H9 (cell line): Measurements from ENCODE around the gene TTC33. TPM values are rescaled to one million over a fixed set of nuclear protein-coding genes. Genes with fewer than 3 reads are reported as not detected.

Experiments
- DNase-seq: peaks from one replicate; pipeline ENCODE4 v3.0.0-alpha.2; 2017
- H2AFZ ChIP-seq: one replicate; pipeline ENCODE4 v1.6.1; 2013; ENCODE audit warnings: mild to moderate bottlenecking, low read length, control low read depth, moderate library complexity
- H2AK5ac ChIP-seq: 2 replicates; pipeline ENCODE4 v1.6.1; 2013; ENCODE audit warnings: low read length, control low read depth, mixed read lengths; ENCODE audit not compliant: insufficient read length
- H2BK120ac ChIP-seq: one replicate; pipeline ENCODE4 v1.6.1; 2013; ENCODE audit warnings: low read depth, mild to moderate bottlenecking, low read length, control low read depth, inconsistent platforms; ENCODE audit not compliant: poor library complexity, severe bottlenecking
- H2BK12ac ChIP-seq: 2 replicates; pipeline ENCODE4 v1.6.1; 2013; ENCODE audit warnings: low read length, control low read depth, mixed read lengths, low read depth; ENCODE audit not compliant: insufficient read length
- H2BK15ac ChIP-seq: 2 replicates; pipeline ENCODE4 v1.6.1; 2013; ENCODE audit warnings: low read depth, low read length, control low read depth
- H2BK20ac ChIP-seq: one replicate; pipeline ENCODE4 v1.6.1; 2013; ENCODE audit warnings: low read depth, mild to moderate bottlenecking, low read length, control low read depth, inconsistent platforms; ENCODE audit not compliant: poor library complexity, severe bottlenecking
- H2BK5ac ChIP-seq: 2 replicates; pipeline ENCODE4 v1.6.1; 2013; ENCODE audit warnings: low read length, control low read depth, mixed read lengths; ENCODE audit not compliant: insufficient read length
- H3K14ac ChIP-seq: 2 replicates; pipeline ENCODE4 v1.6.1; 2013; ENCODE audit warnings: low read length, control low read depth; ENCODE audit not compliant: insufficient read depth
- H3K18ac ChIP-seq: 2 replicates; pipeline ENCODE4 v1.6.1; 2013; ENCODE audit warnings: low read depth, mild to moderate bottlenecking, mixed read lengths, low read length, control low read depth; ENCODE audit not compliant: insufficient read length
- H3K23ac ChIP-seq: 2 replicates; pipeline ENCODE4 v1.6.1; 2013; ENCODE audit warnings: low read length, control low read depth, mixed read lengths, low read depth; ENCODE audit not compliant: insufficient read length
- H3K23me2 ChIP-seq: 2 replicates; pipeline ENCODE4 v1.6.1; 2013; ENCODE audit warnings: low read depth, mild to moderate bottlenecking, mixed read lengths, low read length, control low read depth; ENCODE audit not compliant: insufficient read length, poor library complexity, severe bottlenecking
- H3K27ac ChIP-seq: 2 replicates; pipeline ENCODE4 v1.5.1; 2013; ENCODE audit warnings: low read length, control low read depth, mixed read lengths, low read depth; ENCODE audit not compliant: insufficient read length
- H3K27me3 ChIP-seq: 2 replicates; pipeline ENCODE4 v1.6.1; 2013; ENCODE audit warnings: low read length, control low read depth, inconsistent platforms; ENCODE audit not compliant: insufficient read depth
- H3K4ac ChIP-seq: 2 replicates; pipeline ENCODE4 v1.6.1; 2013; ENCODE audit warnings: low read depth, mild to moderate bottlenecking, control low read depth, inconsistent platforms, low read length, moderate library complexity
- H3K4me1 ChIP-seq: 2 replicates; pipeline ENCODE4 v1.6.1; 2013; ENCODE audit warnings: low read length, control low read depth, inconsistent platforms; ENCODE audit not compliant: insufficient read depth
- H3K4me2 ChIP-seq: 2 replicates; pipeline ENCODE4 v1.6.1; 2013; ENCODE audit warnings: low read length, control low read depth, mixed read lengths; ENCODE audit not compliant: insufficient read length, insufficient read depth
- H3K56ac ChIP-seq: 2 replicates; pipeline ENCODE4 v1.6.1; 2013; ENCODE audit warnings: low read depth, mild to moderate bottlenecking, mixed read lengths, low read length, control low read depth; ENCODE audit not compliant: insufficient read length
- H3K79me1 ChIP-seq: 2 replicates; pipeline ENCODE4 v1.6.1; 2013; ENCODE audit warnings: low read depth, mild to moderate bottlenecking, moderate library complexity, low read length, control low read depth, inconsistent platforms; ENCODE audit not compliant: insufficient read depth, poor library complexity, severe bottlenecking
- H3K79me2 ChIP-seq: 2 replicates; pipeline ENCODE4 v1.6.1; 2013; ENCODE audit warnings: low read length, control low read depth, inconsistent platforms; ENCODE audit not compliant: insufficient read depth
- H3K9ac ChIP-seq: 2 replicates; pipeline ENCODE4 v1.6.1; 2013; ENCODE audit warnings: low read length, control low read depth, mixed read lengths; ENCODE audit not compliant: insufficient read length; ENCODE audit errors: extremely low read depth
- H3K9me3 ChIP-seq: one replicate; pipeline ENCODE4 v1.6.1; 2013; ENCODE audit warnings: low read depth, low read length, inconsistent platforms; ENCODE audit not compliant: control insufficient read depth
- H3T11ph ChIP-seq: one replicate; pipeline ENCODE4 v1.6.1; 2013; ENCODE audit warnings: mild to moderate bottlenecking, low read length, control low read depth, inconsistent platforms
- H4K20me1 ChIP-seq: one replicate; pipeline ENCODE4 v1.6.1; 2013; ENCODE audit not compliant: control insufficient read depth, insufficient read length, insufficient read depth
- H4K5ac ChIP-seq: 2 replicates; pipeline ENCODE4 v1.6.1; 2013; ENCODE audit warnings: low read depth, mild to moderate bottlenecking, mixed read lengths, low read length, control low read depth; ENCODE audit not compliant: insufficient read length
- H4K8ac ChIP-seq: replicated peaks from 2 replicates; pipeline ENCODE4 v1.6.1; 2013; ENCODE audit warnings: low read length, control low read depth, mixed read lengths, low read depth; ENCODE audit not compliant: insufficient read length
- H4K91ac ChIP-seq: 2 replicates; pipeline ENCODE4 v1.6.1; 2013; ENCODE audit warnings: low read depth, mild to moderate bottlenecking, moderate library complexity, mixed read lengths, low read length, control low read depth; ENCODE audit not compliant: insufficient read length
- H3K27ac Mint-ChIP-seq, 3 experiments: 2 replicates in 2 of 3; 3 replicates in 1 of 3; pipeline ENCODE4 v1.8.0; 2020 to 2021; ENCODE audit warnings: mixed read lengths in 3 of 3, mild to moderate bottlenecking in 1 of 3, moderate library complexity in 1 of 3
- H3K27me3 Mint-ChIP-seq: 2 replicates; pipeline ENCODE4 v1.8.0; 2021; ENCODE audit warnings: low read depth, mild to moderate bottlenecking, moderate library complexity, mixed read lengths
- H3K36me3 Mint-ChIP-seq, 3 experiments: 2 replicates in 2 of 3; 3 replicates in 1 of 3; pipeline ENCODE4 v1.8.0; 2020 to 2021; ENCODE audit warnings: low read depth in 3 of 3, mixed read lengths in 3 of 3; ENCODE audit not compliant: insufficient read depth in 1 of 3
- H3K4me1 Mint-ChIP-seq, 2 experiments: 2 replicates each; pipeline ENCODE4 v1.8.0; 2020; ENCODE audit warnings: mixed read lengths in 2 of 2
- H3K4me3 Mint-ChIP-seq, 2 experiments: 2 replicates in 1 of 2; 3 replicates in 1 of 2; pipeline ENCODE4 v1.8.0; 2020 to 2021; ENCODE audit warnings: mild to moderate bottlenecking in 2 of 2, mixed read lengths in 2 of 2, moderate library complexity in 1 of 2
- H3K9me3 Mint-ChIP-seq, 2 experiments: 2 replicates in 1 of 2; 3 replicates in 1 of 2; pipeline ENCODE4 v1.8.0; 2020; ENCODE audit warnings: mild to moderate bottlenecking in 2 of 2, mixed read lengths in 2 of 2, moderate library complexity in 1 of 2
- WGBS: extraction: QIAGEN DNeasy Blood & Tissue Kit; methylation state at CpG from one replicate; pipeline ENCODE4 v1.1.7; 2013; ENCODE audit warnings: missing lambda C conversion rate, low lambda C conversion rate, mixed read lengths; ENCODE audit not compliant: insufficient read length; ENCODE audit errors: extremely low coverage; 5-methylcytosine and 5-hydroxymethylcytosine counted together
- total RNA-seq: library from RNA; stranded (reverse); gene quantifications from 2 replicates; pipeline ENCODE4 v1.2.1, GENCODE V29; 2021
- TF ChIP-seq, protein P1 (sequence below): fragments of 200-600 bp; sonication (generic); conservative IDR thresholded peaks from 3 replicates; pipeline ENCODE4 v1.8.0; 2021; ENCODE audit warnings: antibody characterized with exemption, mild to moderate bottlenecking

The TTC33 gene
- total RNA-seq, 1 experiment from 2014 or later, result 7.3 TPM

DNA sequence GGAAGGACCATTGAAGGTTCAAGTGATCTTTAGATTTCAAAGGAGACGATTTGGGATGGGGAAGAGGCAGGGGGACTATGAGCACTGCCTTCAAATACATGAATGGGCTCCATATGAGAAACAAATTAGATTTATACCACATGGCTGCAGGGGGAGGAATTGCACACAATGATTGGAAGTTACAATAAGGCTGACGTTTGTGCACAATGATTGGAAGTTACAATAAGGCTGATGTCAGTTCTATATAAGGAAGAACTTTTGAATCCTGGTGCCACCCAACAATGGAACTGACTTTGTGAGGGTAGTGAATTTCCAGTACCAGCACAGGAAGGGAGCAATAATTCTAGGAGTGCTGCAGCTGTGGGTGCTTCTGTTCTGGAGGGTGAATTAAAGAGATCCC is 171.7 kb downstream of the TTC33 start:
- Histone ChIP-seq H3K79me1 (no peaks in the 10 kb centered on the region), H2BK5ac (no peak overlapping the region), H2AK5ac (no peak overlapping the region), H2BK12ac (no peak overlapping the region), H3K27ac (no peak overlapping the region), H4K5ac (no peak overlapping the region), H4K8ac (no peak overlapping the region), H3K4ac (no peak overlapping the region), H2AFZ (no peak overlapping the region), H2BK20ac (no peak overlapping the region), H4K20me1 (no peaks in the 10 kb centered on the region), H3K18ac (no peak overlapping the region), H2BK120ac (no peak overlapping the region), H3T11ph (no peak overlapping the region), H3K23ac (no peak overlapping the region), H3K9ac (no peak overlapping the region), H3K23me2 (no peaks in the 10 kb centered on the region), H2BK15ac (no peak overlapping the region), H3K27me3 (no peaks in the 10 kb centered on the region), H4K91ac (no peak overlapping the region), H3K14ac (no peak overlapping the region), H3K4me1 (no peaks in the 10 kb centered on the region), H3K9me3 (no peaks in the 10 kb centered on the region), H3K4me2 (no peak overlapping the region), H3K79me2 (no peaks in the 10 kb centered on the region), H3K56ac (no peak overlapping the region)
- Mint-ChIP-seq H3K27me3 (no peaks in the 10 kb centered on the region), H3K36me3 (no peaks in the 10 kb centered on the region), H3K27ac (no peak overlapping the region), H3K9me3 (no peaks in the 10 kb centered on the region), H3K4me3 (no peak overlapping the region), H3K4me1 (no peaks in the 10 kb centered on the region)
- TF ChIP-seq, protein P1, sequence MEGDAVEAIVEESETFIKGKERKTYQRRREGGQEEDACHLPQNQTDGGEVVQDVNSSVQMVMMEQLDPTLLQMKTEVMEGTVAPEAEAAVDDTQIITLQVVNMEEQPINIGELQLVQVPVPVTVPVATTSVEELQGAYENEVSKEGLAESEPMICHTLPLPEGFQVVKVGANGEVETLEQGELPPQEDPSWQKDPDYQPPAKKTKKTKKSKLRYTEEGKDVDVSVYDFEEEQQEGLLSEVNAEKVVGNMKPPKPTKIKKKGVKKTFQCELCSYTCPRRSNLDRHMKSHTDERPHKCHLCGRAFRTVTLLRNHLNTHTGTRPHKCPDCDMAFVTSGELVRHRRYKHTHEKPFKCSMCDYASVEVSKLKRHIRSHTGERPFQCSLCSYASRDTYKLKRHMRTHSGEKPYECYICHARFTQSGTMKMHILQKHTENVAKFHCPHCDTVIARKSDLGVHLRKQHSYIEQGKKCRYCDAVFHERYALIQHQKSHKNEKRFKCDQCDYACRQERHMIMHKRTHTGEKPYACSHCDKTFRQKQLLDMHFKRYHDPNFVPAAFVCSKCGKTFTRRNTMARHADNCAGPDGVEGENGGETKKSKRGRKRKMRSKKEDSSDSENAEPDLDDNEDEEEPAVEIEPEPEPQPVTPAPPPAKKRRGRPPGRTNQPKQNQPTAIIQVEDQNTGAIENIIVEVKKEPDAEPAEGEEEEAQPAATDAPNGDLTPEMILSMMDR, result no peak
- DNase-seq, result no peak
- WGBS, result no CpG with 5 or more reads among the region's 2 CpGs
